ENCODE measurements around the gene IDH2. TPM values are rescaled to one million over a fixed set of nuclear protein-coding genes. Genes with fewer than 3 reads are reported as not detected.

Gene IDH2
- total and polyA plus RNA-seq, 3 donors from 2014 or later, result 13.1 to 23.5 (median 17.7) TPM

- H3K36me3 ChIP-seq (ENCODE audit: low read depth, missing control alignments), result no peaks in the 10 kb centered on the region
- DNase-seq, result no peak
- H3K4me3 ChIP-seq, result no peak overlapping the region
- H3K4me1 ChIP-seq, result no peaks in the 10 kb centered on the region
- intact Hi-C loops (cut with DNase I; ENCODE audit: low total_unique reads), result no loop called here
- H3K27me3 ChIP-seq, result no peaks in the 10 kb centered on the region
- no peak for TF ChIP-seq CTCF (IDR thresholded peaks at IDR 0.05)
- no peak for TF ChIP-seq POLR2A (IDR thresholded peaks at IDR 0.05)
- H3K27ac ChIP-seq, result no peak overlapping the region
- 79 to 87% methylated on average over 17 of the region's 17 CpGs for WGBS, 2 donors
- H3K9me3 ChIP-seq, result no peaks in the 10 kb centered on the region
Measured at GRCh38 chr15:90091156-90091931, 10.9 kb downstream of the IDH2 start.

GRCh38 chr15:90090226-90090848 is 11.9 kb downstream of the IDH2 start:
- 90 to 95% methylated on average over 7 to 11 of the region's 11 CpGs for WGBS, 2 donors
- Histone ChIP-seq H3K27ac (no peak overlapping the region), H3K27me3 (no peaks in the 10 kb centered on the region), H3K36me3 (ENCODE audit: low read depth, missing control alignments) (no peaks in the 10 kb centered on the region), H3K4me3 (no peak overlapping the region), H3K4me1 (no peaks in the 10 kb centered on the region), H3K9me3 (no peaks in the 10 kb centered on the region)
- intact Hi-C loops (cut with DNase I; ENCODE audit: low total_unique reads), result no loop called here
- TF ChIP-seq POLR2A (IDR thresholded peaks at IDR 0.05) (no peak), CTCF (IDR thresholded peaks at IDR 0.05) (no peak)
- no peak for DNase-seq

GRCh38 chr15:90087454-90088154 is 14.7 kb downstream of the IDH2 start:
- TF ChIP-seq POLR2A (IDR thresholded peaks at IDR 0.05) (no peak), CTCF (IDR thresholded peaks at IDR 0.05) (no peak)
- intact Hi-C loops (cut with DNase I; ENCODE audit: low total_unique reads), result no loop called here
- Histone ChIP-seq H3K4me1 (no peaks in the 10 kb centered on the region), H3K27ac (no peak overlapping the region), H3K27me3 (no peaks in the 10 kb centered on the region), H3K4me3 (peak overlapping the region in 1 of 2 donors; percentile 32), H3K36me3 (ENCODE audit: low read depth, missing control alignments) (no peaks in the 10 kb centered on the region), H3K9me3 (no peaks in the 10 kb centered on the region)
- 48 to 56% methylated on average over 20 of the region's 20 CpGs for WGBS, 2 donors
- peak; percentile 83 for DNase-seq

- TF ChIP-seq CTCF (IDR thresholded peaks at IDR 0.05) (peak in 2 of 3 experiments; percentile 41 to 44), POLR2A (IDR thresholded peaks at IDR 0.05) (no peak)
- intact Hi-C loops (cut with DNase I; ENCODE audit: low total_unique reads), result no loop called here
- DNase-seq, result no peak
- Histone ChIP-seq H3K4me3 (no peak overlapping the region), H3K27ac (no peak overlapping the region), H3K27me3 (no peaks in the 10 kb centered on the region), H3K9me3 (no peaks in the 10 kb centered on the region), H3K4me1 (no peaks in the 10 kb centered on the region), H3K36me3 (ENCODE audit: low read depth, missing control alignments) (no peaks in the 10 kb centered on the region)
- WGBS, 2 donors, result 69 to 85% methylated on average over 7 of the region's 7 CpGs
Measured at GRCh38 chr15:90086868-90087268, 15.4 kb downstream of the IDH2 start.

Data from testis (tissue), 3 donors.